ENCODE results near the gene KIAA0753.

KIAA0753 gene

GRCh38 chr17:6547336-6547735 lies 93.2 kb downstream of the KIAA0753 start:
- no peak overlapping the region for H3K4me3 ChIP-seq (replicated peaks; ENCODE audit: insufficient read depth, low read length)
- no peaks in the 10 kb centered on the region for H3K27me3 ChIP-seq (ENCODE audit: insufficient read depth, poor library complexity, severe bottlenecking)
- no peak for TF ChIP-seq POLR2AphosphoS5 (IDR thresholded peaks at IDR 0.05; ENCODE audit: low read depth)
- no peak for DNase-seq (ENCODE audit: low read depth in 1 of 2, low spot score in 1 of 2)
- H3K27ac ChIP-seq (replicated peaks), result no peak overlapping the region

GRCh38 chr17:6546069-6546718 lies 94.3 kb downstream of the KIAA0753 start:
- Histone ChIP-seq H3K4me3 (replicated peaks; ENCODE audit: insufficient read depth, low read length) (no peak overlapping the region), H3K27ac (replicated peaks) (no peak overlapping the region), H3K27me3 (ENCODE audit: insufficient read depth, poor library complexity, severe bottlenecking) (no peaks in the 10 kb centered on the region)
- no peak for DNase-seq (ENCODE audit: low read depth in 1 of 2, low spot score in 1 of 2)
- TF ChIP-seq SPI1 (IDR thresholded peaks at IDR 0.05; ENCODE audit: borderline replicate concordance, low read depth), result no peak
- no peak for TF ChIP-seq GABPA (IDR thresholded peaks at IDR 0.05; ENCODE audit: low read depth)
- no peak for TF ChIP-seq CTCF (IDR thresholded peaks at IDR 0.05; ENCODE audit: insufficient read depth, low read length)
- TF ChIP-seq REST (IDR thresholded peaks at IDR 0.05; ENCODE audit: insufficient replicate concordance, low read depth), result no peak
- TF ChIP-seq POLR2AphosphoS5 (IDR thresholded peaks at IDR 0.05; ENCODE audit: low read depth), result no peak

GRCh38 chr17:6545291-6545690 lies 95.2 kb downstream of the KIAA0753 start:
- Histone ChIP-seq H3K4me3 (replicated peaks; ENCODE audit: insufficient read depth, low read length) (no peak overlapping the region), H3K27ac (replicated peaks) (no peak overlapping the region), H3K27me3 (ENCODE audit: insufficient read depth, poor library complexity, severe bottlenecking) (no peaks in the 10 kb centered on the region)
- TF ChIP-seq CTCF (IDR thresholded peaks at IDR 0.05; ENCODE audit: insufficient read depth, low read length), result no peak
- no peak for TF ChIP-seq GABPA (IDR thresholded peaks at IDR 0.05; ENCODE audit: low read depth)
- TF ChIP-seq POLR2AphosphoS5 (IDR thresholded peaks at IDR 0.05; ENCODE audit: low read depth), result no peak
- TF ChIP-seq SPI1 (IDR thresholded peaks at IDR 0.05; ENCODE audit: borderline replicate concordance, low read depth), result no peak
- no peak for TF ChIP-seq REST (IDR thresholded peaks at IDR 0.05; ENCODE audit: insufficient replicate concordance, low read depth)
- DNase-seq (ENCODE audit: low read depth in 1 of 2, low spot score in 1 of 2), result no peak

- Histone ChIP-seq H3K27me3 (ENCODE audit: insufficient read depth, poor library complexity, severe bottlenecking) (no peaks in the 10 kb centered on the region), H3K27ac (replicated peaks) (no peak overlapping the region), H3K4me3 (replicated peaks; ENCODE audit: insufficient read depth, low read length) (no peak overlapping the region)
- no peak for DNase-seq (ENCODE audit: low read depth in 1 of 2, low spot score in 1 of 2)
- TF ChIP-seq REST (IDR thresholded peaks at IDR 0.05; ENCODE audit: insufficient replicate concordance, low read depth) (no peak), GABPA (IDR thresholded peaks at IDR 0.05; ENCODE audit: low read depth) (no peak), CTCF (IDR thresholded peaks at IDR 0.05; ENCODE audit: insufficient read depth, low read length) (no peak), SPI1 (IDR thresholded peaks at IDR 0.05; ENCODE audit: borderline replicate concordance, low read depth) (no peak), POLR2AphosphoS5 (IDR thresholded peaks at IDR 0.05; ENCODE audit: low read depth) (no peak)
Observed at GRCh38 chr17:6544011-6544370, 96.5 kb downstream of the KIAA0753 start.

Measured in HL-60 (cell line).